Measurements from ENCODE around the gene ALDH16A1.

ALDH16A1 gene

GRCh38 chr19:49488046-49488862, 35.2 kb downstream of the ALDH16A1 start:
- 1% methylated on average over 26 of the region's 26 CpGs for WGBS, 2 experiments
- H3K36me3 ChIP-seq (ENCODE audit: control insufficient read depth, insufficient read depth, low read length), result peaks cover 29% of the 10 kb centered on the region
- H3K4me3 ChIP-seq (ENCODE audit: insufficient read depth, low read depth, low read length), result peak overlapping the region; percentile 94
- peaks cover 9% of the 10 kb centered on the region for H3K4me1 ChIP-seq (ENCODE audit: control insufficient read depth, insufficient read depth, low read length)
- H3K9me3 ChIP-seq (ENCODE audit: control insufficient read depth, low read length), result no peaks in the 10 kb centered on the region
- peak overlapping the region; percentile 83 for H3K27ac ChIP-seq (ENCODE audit: insufficient read depth, low read depth, low read length, poor library complexity, severe bottlenecking)
- H3K27me3 ChIP-seq (ENCODE audit: control insufficient read depth, insufficient read depth, low read length, poor library complexity, severe bottlenecking), result no peaks in the 10 kb centered on the region

GRCh38 chr19:49488863-49489537, 36.0 kb downstream of the ALDH16A1 start:
- Histone ChIP-seq H3K4me1 (ENCODE audit: control insufficient read depth, insufficient read depth, low read length) (peaks cover 9% of the 10 kb centered on the region), H3K9me3 (ENCODE audit: control insufficient read depth, low read length) (no peaks in the 10 kb centered on the region), H3K4me3 (ENCODE audit: insufficient read depth, low read depth, low read length) (peak overlapping the region; percentile 94), H3K36me3 (ENCODE audit: control insufficient read depth, insufficient read depth, low read length) (peaks cover 29% of the 10 kb centered on the region), H3K27ac (ENCODE audit: insufficient read depth, low read depth, low read length, poor library complexity, severe bottlenecking) (peak overlapping the region; percentile 78), H3K27me3 (ENCODE audit: control insufficient read depth, insufficient read depth, low read length, poor library complexity, severe bottlenecking) (no peaks in the 10 kb centered on the region)
- 32 to 38% methylated on average over 14 to 15 of the region's 15 CpGs for WGBS, 2 experiments

- Histone ChIP-seq H3K36me3 (ENCODE audit: control insufficient read depth, insufficient read depth, low read length) (peaks cover 29% of the 10 kb centered on the region), H3K4me3 (ENCODE audit: insufficient read depth, low read depth, low read length) (peak overlapping the region; percentile 94), H3K27ac (ENCODE audit: insufficient read depth, low read depth, low read length, poor library complexity, severe bottlenecking) (peak overlapping the region; percentile 78), H3K27me3 (ENCODE audit: control insufficient read depth, insufficient read depth, low read length, poor library complexity, severe bottlenecking) (no peaks in the 10 kb centered on the region), H3K9me3 (ENCODE audit: control insufficient read depth, low read length) (no peaks in the 10 kb centered on the region), H3K4me1 (ENCODE audit: control insufficient read depth, insufficient read depth, low read length) (peaks cover 9% of the 10 kb centered on the region)
- 89 to 91% methylated on average over 15 of the region's 15 CpGs for WGBS, 2 experiments
Observed at GRCh38 chr19:49489601-49490167, 36.7 kb downstream of the ALDH16A1 start.

- Histone ChIP-seq H3K36me3 (ENCODE audit: control insufficient read depth, insufficient read depth, low read length) (peaks cover 29% of the 10 kb centered on the region), H3K4me3 (ENCODE audit: insufficient read depth, low read depth, low read length) (no peak overlapping the region)
- 96 to 97% methylated on average over 27 of the region's 27 CpGs for WGBS, 2 experiments
Observed at GRCh38 chr19:49490287-49491029, 37.4 kb downstream of the ALDH16A1 start.

GRCh38 chr19:49491030-49491803, 38.2 kb downstream of the ALDH16A1 start:
- 95 to 98% methylated on average over 16 of the region's 17 CpGs for WGBS, 2 experiments
- H3K27ac ChIP-seq (ENCODE audit: insufficient read depth, low read depth, low read length, poor library complexity, severe bottlenecking), result peak overlapping the region; percentile 22
- H3K36me3 ChIP-seq (ENCODE audit: control insufficient read depth, insufficient read depth, low read length), result peaks cover 29% of the 10 kb centered on the region

More at GRCh38 chr19:49490287-49491029, 37.4 kb downstream of the ALDH16A1 start:
- Histone ChIP-seq H3K27me3 (ENCODE audit: control insufficient read depth, insufficient read depth, low read length, poor library complexity, severe bottlenecking) (no peaks in the 10 kb centered on the region), H3K9me3 (ENCODE audit: control insufficient read depth, low read length) (no peaks in the 10 kb centered on the region), H3K4me1 (ENCODE audit: control insufficient read depth, insufficient read depth, low read length) (peaks cover 9% of the 10 kb centered on the region), H3K27ac (ENCODE audit: insufficient read depth, low read depth, low read length, poor library complexity, severe bottlenecking) (peak overlapping the region; percentile 22)

GRCh38 chr19:49491804-49492572, 39.0 kb downstream of the ALDH16A1 start:
- Histone ChIP-seq H3K4me1 (ENCODE audit: control insufficient read depth, insufficient read depth, low read length) (peaks cover 9% of the 10 kb centered on the region), H3K27me3 (ENCODE audit: control insufficient read depth, insufficient read depth, low read length, poor library complexity, severe bottlenecking) (no peaks in the 10 kb centered on the region), H3K27ac (ENCODE audit: insufficient read depth, low read depth, low read length, poor library complexity, severe bottlenecking) (no peak overlapping the region), H3K4me3 (ENCODE audit: insufficient read depth, low read depth, low read length) (no peak overlapping the region), H3K36me3 (ENCODE audit: control insufficient read depth, insufficient read depth, low read length) (peaks cover 29% of the 10 kb centered on the region), H3K9me3 (ENCODE audit: control insufficient read depth, low read length) (no peaks in the 10 kb centered on the region)
- WGBS, 2 experiments, result 93 to 94% methylated on average over 7 of the region's 7 CpGs

More at GRCh38 chr19:49491030-49491803, 38.2 kb downstream of the ALDH16A1 start:
- Histone ChIP-seq H3K9me3 (ENCODE audit: control insufficient read depth, low read length) (no peaks in the 10 kb centered on the region), H3K4me1 (ENCODE audit: control insufficient read depth, insufficient read depth, low read length) (peaks cover 9% of the 10 kb centered on the region), H3K4me3 (ENCODE audit: insufficient read depth, low read depth, low read length) (no peak overlapping the region), H3K27me3 (ENCODE audit: control insufficient read depth, insufficient read depth, low read length, poor library complexity, severe bottlenecking) (no peaks in the 10 kb centered on the region)

GRCh38 chr19:49492573-49493405, 39.8 kb downstream of the ALDH16A1 start:
- Histone ChIP-seq H3K4me1 (ENCODE audit: control insufficient read depth, insufficient read depth, low read length) (peaks cover 14% of the 10 kb centered on the region), H3K9me3 (ENCODE audit: control insufficient read depth, low read length) (no peaks in the 10 kb centered on the region), H3K27me3 (ENCODE audit: control insufficient read depth, insufficient read depth, low read length, poor library complexity, severe bottlenecking) (no peaks in the 10 kb centered on the region), H3K27ac (ENCODE audit: insufficient read depth, low read depth, low read length, poor library complexity, severe bottlenecking) (no peak overlapping the region), H3K4me3 (ENCODE audit: insufficient read depth, low read depth, low read length) (no peak overlapping the region), H3K36me3 (ENCODE audit: control insufficient read depth, insufficient read depth, low read length) (peaks cover 34% of the 10 kb centered on the region)
- WGBS, 2 experiments, result 92 to 93% methylated on average over 11 to 12 of the region's 12 CpGs

GRCh38 chr19:49496574-49497008, 43.6 kb downstream of the ALDH16A1 start:
- Histone ChIP-seq H3K4me3 (ENCODE audit: insufficient read depth, low read depth, low read length) (peak overlapping the region; percentile 87), H3K27ac (ENCODE audit: insufficient read depth, low read depth, low read length, poor library complexity, severe bottlenecking) (peak overlapping the region; percentile 61), H3K9me3 (ENCODE audit: control insufficient read depth, low read length) (no peaks in the 10 kb centered on the region), H3K36me3 (ENCODE audit: control insufficient read depth, insufficient read depth, low read length) (peaks cover 33% of the 10 kb centered on the region), H3K4me1 (ENCODE audit: control insufficient read depth, insufficient read depth, low read length) (peaks cover 9% of the 10 kb centered on the region), H3K27me3 (ENCODE audit: control insufficient read depth, insufficient read depth, low read length, poor library complexity, severe bottlenecking) (no peaks in the 10 kb centered on the region)
- WGBS, 2 experiments, result 0 to 1% methylated on average over 11 of the region's 11 CpGs
